ENCODE measurements around the gene CDR2L. TPM values are rescaled to one million over a fixed set of nuclear protein-coding genes. Genes with fewer than 3 reads are reported as not detected.
A peak's percentile ranks its signal among the peaks of the same experiment; 100 is the strongest.
"Not testable (repeated sequence)": the region's sequence is repeated elsewhere in the genome, so short reads cannot be mapped to it uniquely, and the experiment has no call there.

CDR2L gene
- total RNA-seq, 1 donor from 2014 or later = 17.2 TPM

- DNase-seq (ENCODE audit: low spot score, unreplicated experiment) = no peak
- Mint-ChIP-seq H3K27ac (peak overlapping the region; percentile 76), H3K4me1 (ENCODE audit: low read depth) (peaks cover 9% of the 10 kb centered on the region), H3K36me3 (ENCODE audit: insufficient read depth) (peaks cover 3% of the 10 kb centered on the region), H3K9me3 (ENCODE audit: low read depth) (no peaks in the 10 kb centered on the region), H3K4me3 (ENCODE audit: low read depth) (no peak overlapping the region), H3K27me3 (no peaks in the 10 kb centered on the region)
- no peak for TF ChIP-seq CTCF (IDR thresholded peaks at IDR 0.05; ENCODE audit: unreplicated experiment)
Observed at GRCh38 chr17:74964988-74965622, 22.3 kb upstream of the CDR2L start.

GRCh38 chr17:74968361-74968780, 19.1 kb upstream of the CDR2L start:
- Mint-ChIP-seq H3K4me1 (ENCODE audit: low read depth) (peaks cover 22% of the 10 kb centered on the region), H3K4me3 (ENCODE audit: low read depth) (peak overlapping the region; percentile 49), H3K36me3 (ENCODE audit: insufficient read depth) (no peaks in the 10 kb centered on the region), H3K27ac (peak overlapping the region; percentile 87), H3K27me3 (peaks cover 6% of the 10 kb centered on the region), H3K9me3 (ENCODE audit: low read depth) (no peaks in the 10 kb centered on the region)
- no peak for DNase-seq (ENCODE audit: low spot score, unreplicated experiment)
- TF ChIP-seq CTCF (IDR thresholded peaks at IDR 0.05; ENCODE audit: unreplicated experiment) = no peak

- H3K27ac Mint-ChIP-seq = not testable (repeated sequence)
Observed at GRCh38 chr17:74969501-74969900, 17.9 kb upstream of the CDR2L start.

GRCh38 chr17:74970395-74970794, 17.0 kb upstream of the CDR2L start:
- Mint-ChIP-seq H3K9me3 (ENCODE audit: low read depth) (no peaks in the 10 kb centered on the region), H3K4me1 (ENCODE audit: low read depth) (peaks cover 28% of the 10 kb centered on the region), H3K27me3 (peaks cover 12% of the 10 kb centered on the region), H3K27ac (no peak overlapping the region), H3K36me3 (ENCODE audit: insufficient read depth) (no peaks in the 10 kb centered on the region), H3K4me3 (ENCODE audit: low read depth) (peak overlapping the region; percentile 81)
- no peak for DNase-seq (ENCODE audit: low spot score, unreplicated experiment)
- TF ChIP-seq CTCF (IDR thresholded peaks at IDR 0.05; ENCODE audit: unreplicated experiment) = no peak

More at GRCh38 chr17:74969501-74969900, 17.9 kb upstream of the CDR2L start:
- peaks cover 24% of the 10 kb centered on the region for H3K4me1 Mint-ChIP-seq (ENCODE audit: low read depth)
- H3K9me3 Mint-ChIP-seq (ENCODE audit: low read depth); H3K4me3 Mint-ChIP-seq (ENCODE audit: low read depth); H3K36me3 Mint-ChIP-seq (ENCODE audit: insufficient read depth); H3K27me3 Mint-ChIP-seq; DNase-seq (ENCODE audit: low spot score, unreplicated experiment): not testable (repeated sequence)

- no peak for DNase-seq (ENCODE audit: low spot score, unreplicated experiment)
- H3K27ac Mint-ChIP-seq = peak overlapping the region; percentile 80
- H3K4me3 Mint-ChIP-seq (ENCODE audit: low read depth) = peak overlapping the region; percentile 81
- TF ChIP-seq CTCF (IDR thresholded peaks at IDR 0.05; ENCODE audit: unreplicated experiment) = no peak
- peaks cover 28% of the 10 kb centered on the region for H3K4me1 Mint-ChIP-seq (ENCODE audit: low read depth)
- peaks cover 16% of the 10 kb centered on the region for H3K27me3 Mint-ChIP-seq
- H3K36me3 Mint-ChIP-seq (ENCODE audit: insufficient read depth) = no peaks in the 10 kb centered on the region
- no peaks in the 10 kb centered on the region for H3K9me3 Mint-ChIP-seq (ENCODE audit: low read depth)
Observed at GRCh38 chr17:74971069-74971841, 16.2 kb upstream of the CDR2L start.

- H3K27ac Mint-ChIP-seq = peak overlapping the region; percentile 80
- DNase-seq (ENCODE audit: low spot score, unreplicated experiment) = no peak
- H3K36me3 Mint-ChIP-seq (ENCODE audit: insufficient read depth) = no peaks in the 10 kb centered on the region
- peaks cover 16% of the 10 kb centered on the region for H3K27me3 Mint-ChIP-seq
- H3K4me3 Mint-ChIP-seq (ENCODE audit: low read depth) = peak overlapping the region; percentile 81
- TF ChIP-seq CTCF (IDR thresholded peaks at IDR 0.05; ENCODE audit: unreplicated experiment) = no peak
- H3K9me3 Mint-ChIP-seq (ENCODE audit: low read depth) = no peaks in the 10 kb centered on the region
- H3K4me1 Mint-ChIP-seq (ENCODE audit: low read depth) = peaks cover 28% of the 10 kb centered on the region
Observed at GRCh38 chr17:74971842-74972106, 15.7 kb upstream of the CDR2L start.
